Lower lobe of right lung (tissue), 2 donors: ENCODE results near the gene MYO1C. TPM values are rescaled to one million over a fixed set of nuclear protein-coding genes. Genes with fewer than 3 reads are reported as not detected.

Experiments
- ATAC-seq, 2 donors: fragments of 200-7000 bp; cut with Tn5 transposase; one replicate each; pipeline ENCODE4 v1.9.1; 2020 to 2022; ENCODE audit warnings: mild to moderate bottlenecking in 2 of 2, moderate library complexity in 2 of 2
- DNase-seq: peaks from one replicate; pipeline ENCODE4 v3.0.0-alpha.2; 2020
- H3K27ac ChIP-seq: fragments of 200-600 bp; one replicate; pipeline ENCODE4 v1.8.0; 2022
- H3K27me3 ChIP-seq: fragments of 200-600 bp; one replicate; pipeline ENCODE4 v1.8.0; 2022; ENCODE audit warnings: low read depth
- H3K36me3 ChIP-seq: fragments of 200-600 bp; one replicate; pipeline ENCODE4 v1.8.0; 2022; ENCODE audit warnings: mild to moderate bottlenecking
- H3K4me1 ChIP-seq: fragments of 200-600 bp; one replicate; pipeline ENCODE4 v1.8.0; 2022
- H3K4me3 ChIP-seq: fragments of 200-600 bp; one replicate; pipeline ENCODE4 v1.8.0; 2022; ENCODE audit warnings: mild to moderate bottlenecking
- H3K9me3 ChIP-seq: fragments of 200-600 bp; one replicate; pipeline ENCODE4 v1.8.0; 2022
- CTCF ChIP-seq: fragments of 200-600 bp; IDR thresholded peaks from one replicate; pipeline ENCODE4 v1.8.0; 2022; ENCODE audit warnings: antibody characterized with exemption, mild to moderate bottlenecking
- intact Hi-C: fragments of 100-400 bp; cut with DNase I; formaldehyde crosslinking; loops from one replicate; pipeline ENCODE4 v1.11.0; 2022
- total RNA-seq: library from RNA; stranded (reverse); fragmentation: NEBNext Ultra II Directional; extraction: Animal tissue kit (Norgen Biotek cat#: 25700); gene quantifications from one replicate; pipeline ENCODE4 v1.2.1, GENCODE V29; 2021
- donor health status: DM: no; HTN: yes; CAD: no; lungs with severe emphysema.

The MYO1C gene
- total RNA-seq, 1 donor from 2014 or later, result 213 TPM

DNA sequence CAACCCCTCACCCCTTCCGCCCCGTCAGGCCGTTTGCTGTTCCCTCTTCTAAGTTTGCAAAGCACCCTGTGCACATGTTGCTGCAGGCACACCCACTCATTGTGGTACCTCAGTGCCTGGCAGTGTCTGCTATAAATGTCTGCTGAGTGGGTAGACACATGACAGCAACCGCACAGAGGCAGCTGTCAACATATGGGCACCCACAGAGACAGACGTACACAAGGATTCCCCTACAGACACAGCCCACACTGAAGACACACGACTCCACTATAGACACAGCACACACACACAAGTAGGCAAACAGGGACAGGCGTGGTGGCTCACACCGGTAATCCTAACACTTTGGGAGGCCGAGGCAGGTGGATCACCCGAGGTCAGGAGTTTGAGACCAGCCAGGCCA, 18.6 kb downstream of the MYO1C start:
- DNase-seq (no peak), ATAC-seq (no peak)
- no peak overlapping the region for H3K4me3 ChIP-seq
- no peak for TF ChIP-seq CTCF
- no peaks in the 10 kb centered on the region for H3K9me3 ChIP-seq
- H3K27me3 ChIP-seq, result no peaks in the 10 kb centered on the region
- peaks cover 99% of the 10 kb centered on the region for H3K36me3 ChIP-seq
- intact Hi-C loops, result no loop called here
- H3K4me1 ChIP-seq, result peaks cover 17% of the 10 kb centered on the region
- no peak overlapping the region for H3K27ac ChIP-seq

DNA sequence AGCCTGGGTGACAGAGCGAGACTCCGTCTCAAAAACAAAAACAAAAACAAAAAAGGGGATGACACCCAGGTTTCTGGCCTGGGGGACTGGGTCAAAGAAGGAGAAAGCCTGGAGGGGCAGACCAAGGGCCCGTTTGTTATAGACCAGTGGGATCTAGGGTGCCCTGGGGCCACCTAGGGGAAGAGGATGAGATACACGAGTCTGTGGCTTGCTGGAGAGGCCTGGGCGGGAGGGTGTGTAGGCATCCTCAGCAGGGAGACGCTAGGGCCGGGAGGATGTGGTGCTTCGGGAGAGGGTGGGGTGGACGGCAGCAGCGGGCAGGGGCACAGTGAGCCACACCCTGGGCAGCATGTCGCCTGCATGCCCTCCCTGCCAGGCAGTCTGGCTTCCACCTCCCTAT, 19.3 kb downstream of the MYO1C start:
- intact Hi-C loops, result no loop called here
- Histone ChIP-seq H3K27me3 (no peaks in the 10 kb centered on the region), H3K9me3 (no peaks in the 10 kb centered on the region), H3K27ac (no peak overlapping the region), H3K36me3 (peaks cover 99% of the 10 kb centered on the region), H3K4me1 (peaks cover 22% of the 10 kb centered on the region), H3K4me3 (no peak overlapping the region)
- no peak for ATAC-seq
- no peak for DNase-seq
- TF ChIP-seq CTCF, result no peak

- DNase-seq, result no peak
- intact Hi-C loops, result no loop called here
- H3K4me3 ChIP-seq, result no peak overlapping the region
- no peak for TF ChIP-seq CTCF
- H3K4me1 ChIP-seq, result peaks cover 25% of the 10 kb centered on the region
- no peaks in the 10 kb centered on the region for H3K9me3 ChIP-seq
- H3K27ac ChIP-seq, result no peak overlapping the region
- H3K36me3 ChIP-seq, result peaks cover 97% of the 10 kb centered on the region
- no peak for ATAC-seq
- no peaks in the 10 kb centered on the region for H3K27me3 ChIP-seq
Observed at GRCh38 chr17:1471911-1472821, 20.3 kb downstream of the MYO1C start.

DNA sequence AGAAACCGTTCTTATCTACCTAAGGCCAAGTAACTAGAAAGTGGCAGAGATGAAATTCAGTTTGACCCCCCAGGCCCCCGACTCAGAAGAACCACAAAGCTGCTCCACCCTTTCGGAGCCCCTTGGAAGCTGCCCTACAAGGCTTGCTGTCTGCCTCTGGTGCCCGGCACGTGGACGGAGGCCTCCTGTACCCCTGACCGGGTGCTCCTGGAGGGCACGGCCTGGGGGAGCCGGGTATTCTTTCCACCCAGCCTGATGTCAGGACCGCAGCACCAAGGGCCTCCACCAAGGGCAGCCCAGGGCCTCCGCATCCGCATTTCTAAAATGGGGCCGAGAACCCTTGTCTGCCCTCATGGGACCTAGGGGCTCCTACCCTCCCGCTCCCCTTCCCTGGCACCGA, 21.0 kb downstream of the MYO1C start:
- no peaks in the 10 kb centered on the region for H3K9me3 ChIP-seq
- no peak for TF ChIP-seq CTCF
- peaks cover 96% of the 10 kb centered on the region for H3K36me3 ChIP-seq
- DNase-seq (no peak), ATAC-seq (no peak)
- H3K4me1 ChIP-seq, result peaks cover 24% of the 10 kb centered on the region
- H3K27me3 ChIP-seq, result no peaks in the 10 kb centered on the region
- no peak overlapping the region for H3K4me3 ChIP-seq
- intact Hi-C loops, result no loop called here
- H3K27ac ChIP-seq, result no peak overlapping the region

GRCh38 chr17:1470755-1471462, 21.6 kb downstream of the MYO1C start:
- no peak overlapping the region for H3K27ac ChIP-seq
- no peaks in the 10 kb centered on the region for H3K9me3 ChIP-seq
- H3K27me3 ChIP-seq, result no peaks in the 10 kb centered on the region
- TF ChIP-seq CTCF, result no peak
- H3K36me3 ChIP-seq, result peaks cover 94% of the 10 kb centered on the region
- ATAC-seq (no peak), DNase-seq (no peak)
- H3K4me1 ChIP-seq, result peaks cover 19% of the 10 kb centered on the region
- H3K4me3 ChIP-seq, result no peak overlapping the region
- intact Hi-C loops, result no loop called here
